ENCODE results near the gene NDUFA8.
A peak's percentile ranks its signal among the peaks of the same experiment; 100 is the strongest.

The NDUFA8 gene

DNA sequence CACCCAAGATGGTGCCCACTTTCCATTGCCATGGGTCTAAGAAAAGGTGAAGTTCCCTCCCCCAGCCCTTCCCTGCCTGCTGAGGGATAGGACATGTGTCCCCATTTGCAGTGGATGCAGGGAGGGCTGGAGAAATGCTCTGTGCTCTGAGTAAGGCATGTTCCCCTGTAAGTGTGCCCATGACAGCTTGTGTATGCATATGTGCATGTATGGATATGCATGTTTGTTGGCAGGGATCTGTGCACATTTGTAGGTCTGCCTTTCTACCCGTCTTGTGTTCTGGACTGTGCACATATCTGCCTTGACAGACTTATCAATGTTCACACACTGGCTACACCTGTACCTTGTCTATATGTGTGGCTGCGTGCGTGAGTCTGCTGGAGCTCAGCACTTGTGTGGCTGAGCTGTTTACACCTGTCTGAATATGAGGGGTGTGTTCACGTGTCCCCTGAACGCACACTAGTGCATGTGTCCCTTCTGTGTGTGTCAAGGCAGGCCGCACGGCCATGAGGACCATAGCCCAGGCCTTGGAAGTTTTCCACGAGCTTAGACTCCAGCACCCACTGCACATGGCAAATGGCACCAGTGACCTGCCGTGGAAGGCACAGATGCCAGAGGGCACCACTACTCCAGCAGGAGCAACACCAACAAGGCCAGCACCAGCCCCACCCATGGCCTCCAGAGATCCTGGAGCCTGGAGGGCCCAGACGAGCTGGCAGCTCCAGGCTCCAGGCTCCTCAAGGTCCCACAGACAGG is 39.1 kb downstream of the NDUFA8 start:
- DNase-seq: no peak

DNA sequence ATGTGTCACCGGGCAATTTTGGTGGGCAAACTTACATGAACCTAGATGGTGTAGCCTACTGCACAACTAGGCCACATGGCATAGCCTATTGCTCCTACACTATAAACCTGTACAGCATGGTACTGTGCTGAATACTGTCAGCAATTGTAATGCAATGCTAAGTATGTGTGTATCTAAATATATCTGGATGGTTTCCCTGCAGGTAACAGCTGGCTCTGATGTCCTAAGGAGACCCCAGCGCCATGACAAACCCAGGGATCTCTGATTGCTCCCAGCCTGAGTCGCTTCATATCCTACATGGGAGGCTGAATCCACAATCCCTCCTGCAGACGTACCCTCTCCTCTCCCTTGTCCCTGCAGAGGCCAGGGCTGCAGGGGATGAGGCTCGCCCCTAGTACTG is 39.9 kb downstream of the NDUFA8 start:
- DNase-seq: no peak

DNA sequence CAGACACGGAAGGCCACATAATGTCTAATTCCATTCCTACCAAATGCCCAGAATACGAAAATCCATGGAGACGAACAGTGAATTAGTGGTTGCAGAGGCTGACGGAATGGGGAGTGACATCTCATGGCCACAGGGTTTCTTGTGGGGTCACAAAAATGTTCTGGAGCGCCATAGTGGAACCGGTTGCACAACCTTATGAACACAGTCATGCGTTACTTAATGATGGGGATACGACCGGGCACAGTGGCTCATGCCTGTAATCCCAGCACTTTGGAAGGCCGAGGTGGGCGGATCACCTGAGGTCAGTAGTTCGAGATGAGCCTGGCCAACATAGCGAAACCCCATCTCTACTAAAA is 40.4 kb downstream of the NDUFA8 start:
- no peak for DNase-seq

DNA sequence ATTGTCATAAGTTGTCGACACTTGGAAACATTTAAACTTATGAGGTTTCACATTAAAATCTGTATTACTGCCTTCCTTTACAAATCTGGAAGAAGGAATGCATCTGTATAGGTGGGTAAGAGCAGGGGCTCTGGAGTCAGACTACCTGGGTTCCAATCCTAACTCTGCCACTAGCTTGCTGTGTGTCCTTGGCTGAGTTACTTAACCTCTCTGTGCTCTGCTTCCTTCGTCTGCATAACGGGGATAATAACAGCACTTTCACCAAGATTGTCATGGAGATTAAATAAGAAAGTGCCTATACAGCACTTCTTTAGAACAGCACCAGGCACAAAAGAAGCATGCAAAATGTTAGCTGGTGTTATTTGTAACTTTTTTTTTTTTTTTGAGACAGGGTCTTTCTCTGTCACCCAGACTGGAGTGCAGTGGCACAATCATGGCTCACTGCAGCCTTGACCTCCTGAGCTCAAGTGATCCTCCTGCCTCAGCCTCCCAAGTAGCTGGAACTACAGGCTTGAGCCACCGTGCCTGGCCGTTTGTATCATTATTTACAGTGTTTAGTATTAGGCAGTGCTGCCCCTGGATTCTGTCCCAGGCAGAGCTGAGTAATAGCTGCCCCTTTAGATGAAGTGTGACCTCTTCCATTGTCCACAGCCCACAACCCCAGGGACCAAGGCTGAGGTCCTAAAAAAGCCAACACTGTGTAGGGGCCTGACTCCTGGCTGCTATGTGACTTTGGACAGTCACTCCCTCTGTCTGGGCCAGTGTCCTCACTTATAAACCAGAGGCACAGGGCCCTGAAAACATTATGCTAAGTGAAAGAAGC is 41.0 kb downstream of the NDUFA8 start:
- DNase-seq: no peak

DNA sequence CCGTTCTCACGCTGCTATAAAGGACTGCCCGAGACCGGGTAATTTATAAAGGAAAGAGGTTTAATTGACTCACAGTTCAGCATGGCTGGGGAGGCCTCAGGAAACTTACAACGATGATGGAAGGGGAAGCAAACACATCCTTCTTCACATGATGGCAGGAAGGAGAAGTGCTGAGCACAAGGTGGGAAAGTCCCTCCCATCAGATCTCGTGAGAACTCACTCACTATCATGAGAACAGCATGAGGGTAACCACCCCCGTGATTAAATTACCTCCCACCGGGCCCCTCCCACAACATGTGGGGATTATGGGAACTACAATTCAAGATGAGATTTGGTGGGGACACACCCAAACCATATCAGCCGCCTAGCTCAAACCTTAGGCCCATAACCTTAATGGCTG is 42.3 kb downstream of the NDUFA8 start:
- peak in 1 of 2 donors; percentile 29 for DNase-seq

DNA sequence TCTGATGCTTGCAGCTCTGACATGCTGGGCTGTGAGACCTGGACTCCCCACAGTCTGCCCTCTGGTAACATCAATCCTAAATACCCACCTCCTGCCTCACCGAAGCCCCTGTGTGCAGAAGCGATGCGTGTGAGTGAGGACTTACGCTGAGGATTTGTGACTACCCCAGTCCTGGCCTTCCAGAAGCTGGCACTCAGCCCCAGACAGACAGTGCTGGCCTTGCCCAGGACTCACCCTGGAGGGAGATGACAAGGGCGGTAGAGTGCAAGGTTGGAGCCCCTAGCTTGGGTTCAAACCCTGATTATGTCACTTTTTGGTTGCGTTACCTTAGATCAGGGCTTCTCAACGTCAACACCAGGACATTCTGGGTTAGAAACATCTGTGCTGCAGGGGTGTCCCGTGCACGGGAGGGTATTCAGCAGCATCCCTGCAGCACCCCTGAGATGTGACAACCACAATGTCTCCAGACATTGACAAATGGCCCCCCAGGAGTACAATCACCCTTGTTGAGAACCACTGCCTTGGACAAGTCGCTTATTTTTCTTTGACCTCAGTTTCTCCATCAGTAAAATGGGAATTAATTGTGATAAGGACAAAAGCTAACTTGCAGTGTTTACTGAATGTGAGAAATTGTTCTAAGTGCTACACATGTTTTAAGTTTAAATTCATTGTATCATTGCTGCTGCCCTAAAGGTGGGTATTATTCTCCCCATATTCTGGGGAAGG is 43.0 kb downstream of the NDUFA8 start:
- DNase-seq: no peak

DNA sequence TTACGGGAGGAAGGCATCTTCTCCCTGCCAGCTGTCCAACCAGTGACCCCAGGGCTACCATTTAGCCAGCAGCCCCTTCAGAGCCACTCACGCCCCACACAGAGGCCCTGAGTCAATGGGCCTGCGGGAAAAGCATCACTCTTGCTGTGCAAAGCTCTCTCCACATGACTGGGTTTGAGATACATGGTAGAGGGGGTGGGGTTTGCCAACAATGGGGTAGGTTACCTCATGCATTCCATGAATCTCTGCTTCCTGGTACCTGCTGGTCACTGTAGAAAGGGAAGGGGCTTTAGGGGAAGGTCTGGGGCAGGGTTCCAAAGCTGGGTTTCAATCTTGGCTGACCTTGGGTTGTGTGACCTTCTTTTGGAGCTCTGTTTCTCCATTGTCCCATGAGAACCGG is 43.5 kb downstream of the NDUFA8 start:
- no peak for DNase-seq

DNA sequence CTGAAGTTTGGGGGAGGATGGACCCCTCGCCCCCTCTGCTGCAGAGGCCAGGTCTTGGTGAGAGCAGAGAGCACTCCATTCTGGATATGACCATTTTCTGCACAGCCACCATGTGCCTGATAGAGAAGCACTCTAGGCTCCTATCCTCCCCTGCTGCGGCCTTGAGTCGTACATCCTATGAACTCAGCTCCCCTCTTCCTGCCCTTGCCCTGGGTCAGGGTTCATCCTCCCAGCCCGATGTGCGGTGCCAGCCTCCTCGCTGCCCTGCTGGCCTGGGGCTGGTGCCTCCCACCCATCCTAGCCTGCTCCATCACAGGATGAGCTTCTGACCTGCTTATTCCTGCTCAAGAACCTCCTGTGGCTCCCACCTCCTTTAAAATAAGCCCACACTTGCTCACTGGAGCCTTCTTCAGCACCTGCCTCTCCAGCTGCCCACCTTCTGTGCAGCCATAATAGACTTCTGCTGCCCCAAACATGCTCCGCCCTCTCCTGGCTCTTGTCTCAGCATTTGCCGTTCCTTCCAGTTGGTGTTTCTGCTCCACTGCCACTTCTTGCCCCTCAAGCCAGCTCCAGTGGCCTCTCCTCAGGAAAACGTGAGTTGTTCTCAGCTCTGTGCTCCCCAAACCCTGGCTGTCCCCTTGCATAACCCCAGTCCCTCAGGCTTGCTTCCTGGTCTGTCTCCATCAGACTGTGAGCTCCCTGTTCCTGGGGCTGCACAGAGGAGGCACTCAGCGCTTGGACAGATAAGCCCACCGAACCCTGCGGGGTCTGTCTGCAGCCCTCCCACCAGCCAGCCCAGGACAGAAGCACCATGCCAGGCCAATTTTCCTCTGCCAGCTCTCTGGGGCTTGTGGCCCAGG is 44.2 kb downstream of the NDUFA8 start:
- DNase-seq: no peak

DNA sequence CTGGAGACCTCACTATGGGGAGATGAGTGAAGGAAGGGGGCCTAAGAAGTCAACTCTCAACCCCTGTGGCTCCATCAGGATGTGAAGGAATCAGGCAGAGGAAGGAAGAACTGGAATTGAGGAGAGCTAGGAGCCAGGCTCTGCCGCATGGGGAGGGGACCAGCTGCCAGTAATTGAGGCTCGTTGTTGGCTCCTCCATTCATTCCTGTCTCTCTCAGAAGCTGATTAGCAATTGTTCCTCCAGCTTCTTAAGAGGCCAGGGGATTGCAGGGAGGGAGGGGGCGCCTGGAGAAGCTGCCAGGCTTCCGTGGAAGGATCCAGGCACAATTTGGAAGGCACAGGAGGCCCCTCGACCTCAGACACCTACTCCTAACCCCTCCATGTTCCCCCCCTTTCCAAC is 46.0 kb downstream of the NDUFA8 start:
- DNase-seq: no peak

DNA sequence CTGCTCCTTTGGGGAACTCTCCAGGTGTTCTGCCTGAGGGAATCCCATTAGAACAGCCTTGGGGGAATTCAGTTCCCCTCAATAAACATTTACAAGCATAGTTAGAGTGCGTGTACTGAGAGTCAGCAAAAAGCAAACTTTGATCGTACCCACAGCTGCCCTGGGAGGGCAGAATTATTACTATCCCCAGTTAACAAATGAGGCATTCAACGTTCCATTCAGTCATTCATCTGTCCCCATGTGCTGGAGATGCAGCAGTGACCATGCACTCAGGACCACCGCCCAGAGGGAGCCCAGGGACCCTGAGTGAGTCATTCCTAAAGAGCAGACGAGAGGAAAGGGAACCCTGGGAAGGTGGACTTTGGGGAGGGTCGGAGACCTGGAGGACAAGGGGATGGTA is 47.3 kb downstream of the NDUFA8 start:
- no peak for DNase-seq

DNA sequence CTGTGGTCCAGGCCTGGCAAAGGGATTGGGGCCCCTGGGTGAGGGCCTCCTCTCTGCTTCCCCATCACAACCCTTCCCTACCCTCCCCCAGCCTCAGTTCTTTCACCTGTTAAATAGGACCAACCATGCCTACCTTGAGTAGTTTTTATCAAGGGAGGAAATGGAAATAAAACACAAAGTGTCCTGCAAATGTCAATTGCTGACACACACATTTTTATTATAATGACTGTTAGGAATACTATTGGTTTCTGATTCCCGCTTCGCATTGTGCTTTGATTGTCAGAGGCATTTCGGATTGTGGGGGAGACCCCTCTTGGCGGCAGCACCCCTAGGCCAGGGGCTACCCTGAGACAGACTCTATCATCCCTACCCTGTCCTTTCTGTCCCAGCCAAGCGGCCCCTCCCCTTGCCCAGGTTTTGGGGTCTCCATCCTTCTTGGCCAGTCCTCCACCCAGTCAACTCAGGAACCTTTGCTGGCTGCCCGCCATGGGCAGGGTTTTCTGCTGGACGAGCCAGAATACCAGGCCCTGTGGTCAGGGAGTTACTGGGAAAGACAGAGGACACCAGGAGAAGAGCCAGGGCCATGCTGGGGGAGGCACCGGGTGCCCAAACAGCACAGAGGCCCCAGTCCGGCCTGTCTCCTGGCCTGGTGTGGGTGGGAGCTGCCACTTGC is 48.0 kb downstream of the NDUFA8 start:
- no peak for DNase-seq

DNA sequence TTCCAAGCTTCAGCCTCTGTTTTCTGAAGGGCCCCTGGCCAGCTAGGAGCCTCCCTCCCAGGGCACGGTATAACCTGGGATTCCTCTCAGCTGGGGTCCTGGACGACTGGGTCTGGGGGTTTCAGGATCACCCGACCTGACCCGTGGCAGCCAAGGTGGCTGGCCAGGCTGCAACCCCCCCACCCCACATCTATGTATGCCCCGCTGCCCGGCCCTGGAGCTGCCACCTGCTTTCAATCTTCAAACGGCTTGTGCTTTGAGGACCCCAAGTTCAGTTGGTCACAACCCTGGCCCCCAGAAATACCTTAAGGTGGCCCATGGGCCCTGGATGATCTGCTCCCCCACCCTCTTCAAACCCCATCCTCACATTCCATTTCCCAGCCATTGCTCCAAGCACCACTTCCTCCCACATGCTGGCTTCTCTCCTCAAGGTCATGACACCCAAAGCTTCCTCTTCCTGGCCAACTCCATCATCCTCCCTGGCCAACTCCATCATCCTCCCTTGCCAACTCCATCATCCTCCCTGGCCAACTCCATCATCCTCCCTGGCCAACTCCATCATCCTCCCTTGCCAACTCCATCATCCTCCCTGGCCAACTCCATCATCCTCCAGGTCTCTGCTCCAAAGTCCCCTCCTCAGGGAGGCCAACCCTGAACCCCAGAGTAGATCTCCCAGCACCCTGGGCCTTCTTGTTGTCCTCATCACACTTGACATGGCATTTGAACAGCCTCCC is 49.3 kb downstream of the NDUFA8 start:
- no peak for DNase-seq

DNA sequence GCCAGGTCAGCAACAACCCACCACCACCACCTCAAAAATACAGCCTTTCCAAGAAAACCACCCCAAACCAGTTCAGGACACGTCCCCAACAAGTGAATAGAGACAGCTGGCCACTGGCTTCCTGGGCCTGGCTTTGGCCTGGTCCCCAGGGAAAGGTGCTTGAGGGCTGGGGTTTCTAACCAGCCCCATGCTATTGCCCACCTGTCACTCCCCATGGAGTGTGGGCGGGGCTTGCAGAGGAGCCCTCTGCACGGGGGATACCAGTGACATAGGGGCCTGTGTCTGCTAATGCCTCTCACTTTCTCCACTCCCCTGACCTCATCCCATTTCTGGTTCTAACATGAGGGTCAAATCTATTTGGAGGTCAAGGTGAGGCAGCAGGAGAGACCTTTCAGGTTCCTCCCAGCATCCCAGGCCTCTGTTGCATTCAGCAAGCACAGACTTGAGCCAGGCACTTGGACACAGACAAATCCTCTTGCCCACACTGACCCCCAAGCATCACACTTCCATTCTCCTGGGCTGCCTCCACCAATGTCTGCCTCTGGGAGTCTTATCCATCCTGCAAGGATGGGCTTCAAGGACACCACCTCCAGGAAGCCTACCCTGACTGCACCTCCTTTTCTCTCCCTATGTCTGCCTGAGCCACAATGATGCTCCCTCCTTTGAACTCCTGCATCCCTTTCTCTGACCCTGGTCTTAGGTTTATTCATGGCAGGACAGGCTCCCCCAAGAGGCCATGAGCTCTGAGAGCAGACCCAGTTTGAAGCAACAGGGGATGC is 50.4 kb downstream of the NDUFA8 start:
- no peak for DNase-seq

DNA sequence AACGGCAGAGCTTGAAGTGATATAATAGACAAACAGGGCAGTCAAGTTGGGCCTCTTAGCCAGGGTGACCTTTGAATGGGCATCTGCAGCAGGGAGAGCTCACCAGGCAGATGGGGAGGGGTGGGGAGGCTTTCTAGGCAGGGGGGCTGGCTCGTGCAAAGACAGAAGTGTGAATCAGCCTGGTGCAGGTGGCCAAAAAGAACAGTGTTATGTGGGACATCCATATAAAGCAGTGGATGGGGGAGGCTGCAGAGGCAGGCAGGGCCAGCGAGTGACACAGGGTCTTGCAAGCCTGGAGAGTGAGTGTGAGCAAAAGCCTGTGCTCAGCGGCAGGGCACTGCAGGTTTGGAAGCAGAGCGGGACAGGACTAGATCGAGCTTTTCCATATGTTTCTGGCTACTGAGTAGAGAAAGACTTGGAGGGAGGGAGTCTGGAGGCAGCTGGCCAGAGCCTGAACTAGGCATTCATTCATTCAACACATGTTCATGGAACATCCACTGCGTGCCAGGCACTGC is 52.2 kb downstream of the NDUFA8 start:
- DNase-seq: no peak

DNA sequence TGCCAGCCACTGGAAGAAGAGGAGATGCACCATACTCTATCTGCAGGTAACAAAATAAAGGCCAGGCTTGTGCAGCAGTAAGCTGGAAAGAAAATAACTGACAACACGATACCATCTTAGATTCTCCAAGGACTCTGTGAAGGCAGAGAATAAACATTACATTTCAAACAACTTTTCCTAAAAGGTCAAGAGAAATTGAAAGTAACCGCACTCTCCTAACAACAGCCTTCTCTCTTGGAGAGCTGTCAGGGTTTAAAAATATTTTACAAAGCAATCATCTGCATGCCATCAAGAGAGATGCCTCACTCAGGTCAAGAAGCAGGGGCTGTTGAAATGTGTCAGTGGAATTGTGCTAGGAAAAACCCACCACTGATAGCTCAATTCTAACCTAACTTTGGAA is 53.0 kb downstream of the NDUFA8 start:
- DNase-seq: no peak

DNA sequence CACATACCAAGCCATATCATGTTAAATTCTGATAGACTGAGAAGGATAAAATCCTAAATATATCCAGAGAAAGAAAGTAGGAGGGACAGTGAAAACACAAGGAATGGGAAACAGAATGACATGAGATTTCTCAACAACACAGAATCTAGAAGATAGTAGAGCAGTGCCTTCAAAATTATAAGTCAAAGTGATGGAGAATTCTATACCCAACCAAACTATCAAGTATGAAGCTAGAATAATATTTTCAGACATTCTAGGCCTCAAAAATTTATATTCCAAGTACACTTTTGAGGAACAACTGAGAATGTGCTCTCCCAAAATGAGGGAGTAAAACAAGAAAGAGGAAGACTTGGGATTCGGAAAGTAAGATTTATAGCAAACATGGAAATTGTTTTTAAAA is 55.6 kb downstream of the NDUFA8 start:
- DNase-seq: no peak

DNA sequence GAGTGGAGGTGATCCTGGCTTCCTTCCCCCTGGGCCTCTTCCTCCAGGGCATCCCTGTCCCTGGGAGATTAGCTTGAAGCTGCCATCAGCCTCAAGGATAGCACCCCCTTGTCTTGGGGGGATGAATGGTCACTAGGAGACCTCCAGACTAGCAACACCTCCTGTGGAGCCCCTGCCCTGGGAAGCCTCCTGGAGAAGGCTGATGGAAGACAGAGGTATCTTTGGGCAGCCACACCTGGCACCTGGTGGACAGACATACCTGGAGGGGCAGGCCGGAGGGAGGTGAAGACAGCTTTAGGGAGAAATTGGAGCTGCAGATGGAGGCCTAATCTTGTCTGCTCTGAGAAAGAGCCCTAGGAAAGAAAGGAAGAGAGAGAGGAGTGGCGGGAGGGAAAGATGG is 57.4 kb downstream of the NDUFA8 start:
- no peak for DNase-seq

DNA sequence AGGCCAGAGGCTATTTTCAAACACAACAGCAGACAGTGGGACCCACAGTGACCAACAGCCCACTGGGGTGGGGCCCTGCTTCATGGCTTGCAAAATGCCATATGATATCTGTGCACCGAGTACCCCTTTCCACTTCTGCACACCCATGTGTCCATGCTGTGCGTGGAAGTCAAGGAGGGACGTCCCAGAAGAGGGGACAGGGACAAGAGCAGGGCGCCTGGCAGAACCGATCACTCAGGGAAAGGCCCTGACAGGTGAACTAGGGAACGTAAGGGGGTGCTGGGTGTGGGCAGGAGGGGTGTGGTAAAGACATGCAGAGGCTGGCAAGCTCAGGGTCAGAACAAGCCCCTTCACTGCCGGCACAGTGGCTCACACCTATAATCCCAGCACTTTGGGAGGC is 58.8 kb downstream of the NDUFA8 start:
- DNase-seq: no peak

DNA sequence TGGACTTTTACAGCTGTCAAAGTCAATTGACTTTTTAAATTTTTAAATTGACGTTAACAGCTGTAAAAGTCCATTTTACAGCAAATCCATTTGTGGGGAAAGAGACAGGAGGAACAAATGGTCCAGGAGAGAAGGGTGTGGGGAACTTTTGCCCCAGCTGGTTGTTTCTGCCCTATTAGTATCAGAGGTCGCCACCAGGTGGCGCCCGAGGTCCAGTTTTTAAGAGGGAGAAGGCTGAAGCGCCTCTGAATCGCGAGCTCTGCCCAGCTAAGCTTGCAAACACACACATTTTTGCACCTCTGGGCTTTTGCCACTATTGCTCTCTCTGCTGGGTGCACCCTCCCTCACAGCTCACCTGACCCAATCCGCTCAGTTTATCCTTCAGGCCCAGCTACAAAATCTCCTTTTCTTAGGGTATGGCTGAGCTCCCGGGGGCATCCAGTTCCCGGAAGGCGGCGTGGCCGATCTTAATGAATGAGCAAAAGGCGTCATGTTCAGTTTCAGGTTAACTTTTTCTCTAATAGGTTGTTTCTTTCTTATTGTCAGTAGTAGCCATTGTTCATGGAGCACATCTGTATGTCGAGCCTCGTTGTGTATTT is 60.2 kb downstream of the NDUFA8 start:
- DNase-seq: peak; percentile 81 to 86

Measured in inflammatory macrophage (primary cell).